ENCODE results near the gene PHACTR4.
"Not testable (repeated sequence)": the region's sequence is repeated elsewhere in the genome, so short reads cannot be mapped to it uniquely, and the experiment has no call there.

PHACTR4 gene

GRCh38 chr1:28535180-28535579, 165.6 kb downstream of the PHACTR4 start:
- DNase-seq = no peak

DNA sequence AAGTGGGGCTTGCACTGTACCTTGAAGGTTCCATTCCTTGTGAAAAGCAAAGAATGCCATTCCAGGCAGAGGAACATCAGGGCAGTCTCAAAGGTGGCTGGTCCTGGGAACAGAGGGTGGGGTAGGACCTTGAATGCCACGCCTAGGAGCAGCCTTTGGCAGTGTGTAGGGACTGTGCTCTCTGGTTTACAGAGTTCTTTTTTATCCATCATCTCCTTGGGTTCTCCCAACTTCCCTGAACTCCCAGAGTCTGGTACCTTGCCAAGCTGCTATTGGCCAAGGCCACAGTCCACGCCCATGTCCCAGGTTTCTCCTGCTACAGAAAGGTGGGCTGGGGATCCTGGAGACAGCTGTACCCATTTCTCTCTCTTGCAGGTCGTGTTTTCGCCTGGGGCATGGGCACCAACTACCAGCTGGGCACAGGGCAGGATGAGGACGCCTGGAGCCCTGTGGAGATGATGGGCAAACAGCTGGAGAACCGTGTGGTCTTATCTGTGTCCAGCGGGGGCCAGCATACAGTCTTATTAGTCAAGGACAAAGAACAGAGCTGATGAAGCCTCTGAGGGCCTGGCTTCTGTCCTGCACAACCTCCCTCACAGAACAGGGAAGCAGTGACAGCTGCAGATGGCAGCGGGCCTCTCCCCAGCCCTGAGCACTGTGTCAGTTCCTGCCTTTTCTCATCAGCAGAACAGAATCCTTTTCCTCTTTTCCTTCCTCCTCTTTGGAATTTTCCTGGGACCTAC, 168.1 kb downstream of the PHACTR4 start:
- no peak for DNase-seq

DNA sequence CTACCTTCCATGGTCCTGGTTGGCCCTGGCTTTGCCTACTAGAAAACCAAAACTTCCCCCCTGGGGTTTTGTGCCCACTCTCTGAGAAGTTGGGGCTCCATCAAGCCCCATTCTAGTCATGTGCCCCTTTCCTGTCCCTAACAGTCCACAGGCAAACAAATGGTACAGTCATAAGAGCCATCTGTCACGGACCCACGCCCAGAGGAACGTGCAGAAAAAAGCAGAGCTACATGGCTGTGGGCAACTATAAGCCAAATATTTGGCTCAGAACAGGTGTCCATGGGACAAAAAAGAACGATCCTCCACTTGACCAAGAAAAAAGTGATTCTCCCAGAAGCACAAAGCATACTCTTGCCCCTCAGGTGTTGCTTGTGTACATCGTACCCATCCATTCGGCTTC, 168.7 kb downstream of the PHACTR4 start:
- no peak for DNase-seq

GRCh38 chr1:28540651-28541050, 171.1 kb downstream of the PHACTR4 start:
- no peak for DNase-seq

- DNase-seq = not testable (repeated sequence)
Measured at GRCh38 chr1:28541414-28542015, 172.0 kb downstream of the PHACTR4 start.

DNA sequence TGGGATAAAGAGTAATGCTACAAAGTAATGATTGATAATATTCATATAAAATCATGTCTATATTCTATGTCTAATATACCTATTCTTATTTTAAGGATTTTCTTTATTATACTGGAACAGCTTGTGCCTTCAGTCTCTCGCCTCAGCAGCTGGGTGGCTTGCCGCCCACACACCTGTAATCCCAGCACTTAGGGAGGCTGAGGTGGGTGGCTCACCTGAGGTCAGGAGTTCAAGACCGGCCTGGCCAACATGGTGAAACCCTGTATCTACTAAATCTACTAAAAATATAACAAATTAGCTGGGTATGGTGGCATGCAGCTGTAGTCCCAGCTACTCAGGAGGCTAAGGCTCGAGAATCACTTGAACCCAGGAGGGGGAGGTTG, 175.7 kb downstream of the PHACTR4 start:
- no peak for DNase-seq

GRCh38 chr1:28548318-28548717, 178.8 kb downstream of the PHACTR4 start:
- DNase-seq = no peak

Measured in islet precursor cell (in vitro differentiated cells).